ENCODE data around the gene MTMR8. TPM values are rescaled to one million over a fixed set of nuclear protein-coding genes. Genes with fewer than 3 reads are reported as not detected.
"Not testable (repeated sequence)": the region's sequence is repeated elsewhere in the genome, so short reads cannot be mapped to it uniquely, and the experiment has no call there.

Gene MTMR8
- total and polyA plus RNA-seq, 3 donors from 2014 or later: 0.47 to 3.0 (median 2.7) TPM

DNA sequence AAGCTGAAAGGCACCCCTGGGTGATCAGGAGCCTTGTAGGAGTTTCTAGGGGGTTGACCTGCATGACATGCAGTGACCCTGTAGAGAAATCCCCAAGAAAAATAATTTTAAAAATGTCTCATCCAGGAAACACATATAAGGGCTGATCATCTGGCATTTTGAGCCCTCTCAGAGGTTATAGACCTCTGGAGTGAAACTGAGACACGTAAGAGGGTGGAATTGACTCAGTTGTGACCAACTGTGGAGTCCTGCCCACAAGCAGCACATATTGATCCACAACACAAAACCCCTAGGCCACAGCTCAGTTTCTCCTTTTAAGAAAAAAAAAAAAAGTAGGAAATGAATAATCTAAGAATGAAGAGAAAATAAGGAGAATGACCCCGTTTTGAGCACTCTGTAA, 32.5 kb upstream of the MTMR8 start:
- 45 to 63% methylated on average over 2 of the region's 2 CpGs for WGBS, 2 donors
- DNase-seq: no peak
- Histone ChIP-seq H3K9me3 (no peaks in the 10 kb centered on the region), H3K36me3 (ENCODE audit: low read depth, missing control alignments) (no peaks in the 10 kb centered on the region), H3K27me3 (no peaks in the 10 kb centered on the region), H3K4me1 (no peaks in the 10 kb centered on the region), H3K4me3 (no peak overlapping the region), H3K27ac (no peak overlapping the region)
- intact Hi-C loops (cut with DNase I; ENCODE audit: low total_unique reads): no loop called here
- TF ChIP-seq, protein P1, sequence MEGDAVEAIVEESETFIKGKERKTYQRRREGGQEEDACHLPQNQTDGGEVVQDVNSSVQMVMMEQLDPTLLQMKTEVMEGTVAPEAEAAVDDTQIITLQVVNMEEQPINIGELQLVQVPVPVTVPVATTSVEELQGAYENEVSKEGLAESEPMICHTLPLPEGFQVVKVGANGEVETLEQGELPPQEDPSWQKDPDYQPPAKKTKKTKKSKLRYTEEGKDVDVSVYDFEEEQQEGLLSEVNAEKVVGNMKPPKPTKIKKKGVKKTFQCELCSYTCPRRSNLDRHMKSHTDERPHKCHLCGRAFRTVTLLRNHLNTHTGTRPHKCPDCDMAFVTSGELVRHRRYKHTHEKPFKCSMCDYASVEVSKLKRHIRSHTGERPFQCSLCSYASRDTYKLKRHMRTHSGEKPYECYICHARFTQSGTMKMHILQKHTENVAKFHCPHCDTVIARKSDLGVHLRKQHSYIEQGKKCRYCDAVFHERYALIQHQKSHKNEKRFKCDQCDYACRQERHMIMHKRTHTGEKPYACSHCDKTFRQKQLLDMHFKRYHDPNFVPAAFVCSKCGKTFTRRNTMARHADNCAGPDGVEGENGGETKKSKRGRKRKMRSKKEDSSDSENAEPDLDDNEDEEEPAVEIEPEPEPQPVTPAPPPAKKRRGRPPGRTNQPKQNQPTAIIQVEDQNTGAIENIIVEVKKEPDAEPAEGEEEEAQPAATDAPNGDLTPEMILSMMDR (IDR thresholded peaks at IDR 0.05): no peak

DNA sequence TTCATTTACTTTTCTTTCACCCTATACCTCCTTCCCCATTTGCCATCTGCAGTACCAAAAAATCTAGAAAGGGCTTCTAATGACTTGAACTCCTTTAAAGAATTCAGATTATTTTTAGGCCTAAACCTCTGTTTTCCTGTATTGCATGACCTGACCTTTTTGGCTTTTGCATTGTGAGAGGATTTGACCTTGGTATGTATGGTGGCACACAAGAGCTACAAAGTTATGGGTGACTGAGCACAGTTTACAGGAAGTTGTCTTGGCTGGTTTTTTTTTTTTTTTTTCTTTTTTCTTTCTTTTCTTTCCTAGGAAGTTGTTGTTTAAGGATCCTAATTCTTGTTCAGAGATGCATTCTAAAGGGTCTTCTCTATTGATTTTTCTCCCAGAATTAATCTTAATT, 32.0 kb upstream of the MTMR8 start:
- H3K4me3 ChIP-seq: no peak overlapping the region
- intact Hi-C loops (cut with DNase I; ENCODE audit: low total_unique reads): no loop called here
- H3K27ac ChIP-seq: no peak overlapping the region
- no peaks in the 10 kb centered on the region for H3K4me1 ChIP-seq
- H3K9me3 ChIP-seq: no peaks in the 10 kb centered on the region
- H3K27me3 ChIP-seq: no peaks in the 10 kb centered on the region
- TF ChIP-seq, protein P1 (IDR thresholded peaks at IDR 0.05): no peak
- no peak for TF ChIP-seq POLR2A (IDR thresholded peaks at IDR 0.05)
- no peak for DNase-seq
- H3K36me3 ChIP-seq (ENCODE audit: low read depth, missing control alignments): no peaks in the 10 kb centered on the region

DNA sequence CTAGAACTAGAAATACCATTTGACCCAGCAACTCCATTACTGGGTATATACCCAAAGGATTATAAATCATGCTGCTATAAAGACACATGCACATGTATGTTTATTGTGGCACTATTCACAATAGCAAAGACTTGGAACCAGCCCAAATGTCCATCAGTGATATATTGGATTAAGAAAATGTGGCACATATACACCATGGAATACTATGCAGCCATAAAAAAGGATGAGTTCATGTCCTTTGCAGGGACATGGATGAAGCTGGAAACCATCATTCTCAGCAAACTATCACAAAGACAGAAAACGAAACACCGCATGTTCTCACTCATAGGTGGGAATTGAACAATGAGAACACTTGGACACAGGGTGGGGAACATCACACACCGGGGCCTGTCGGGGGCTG, 14.5 kb upstream of the MTMR8 start:
- H3K9me3 ChIP-seq; H3K4me1 ChIP-seq; H3K27ac ChIP-seq; DNase-seq; H3K27me3 ChIP-seq; intact Hi-C loops (cut with DNase I; ENCODE audit: low total_unique reads); H3K4me3 ChIP-seq; H3K36me3 ChIP-seq (ENCODE audit: low read depth, missing control alignments): not testable (repeated sequence)
- WGBS, 2 donors: 82 to 94% methylated on average over 3 to 4 of the region's 4 CpGs

DNA sequence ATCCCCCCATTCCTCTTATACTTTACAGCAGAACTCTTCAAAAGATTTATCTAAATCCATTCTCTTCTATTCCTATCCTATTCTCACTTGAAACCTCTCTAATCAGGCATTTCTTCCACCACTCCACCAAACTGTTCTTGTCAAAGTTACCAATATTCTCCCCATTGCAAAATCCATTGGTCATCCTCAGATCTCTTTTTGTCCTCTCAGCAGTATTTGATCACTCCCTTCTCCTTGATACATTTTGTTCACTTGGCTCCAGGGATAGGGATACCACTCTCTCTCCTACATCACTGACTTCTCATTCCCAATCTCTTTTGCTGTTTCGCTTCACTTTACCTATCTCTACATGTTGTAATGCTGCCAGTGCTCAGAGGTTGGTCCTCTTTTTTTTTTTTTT, 2.8 kb upstream of the MTMR8 start:
- no peak for DNase-seq
- intact Hi-C loops (cut with DNase I; ENCODE audit: low total_unique reads): no loop called here
- Histone ChIP-seq H3K36me3 (ENCODE audit: low read depth, missing control alignments) (no peaks in the 10 kb centered on the region), H3K27me3 (no peaks in the 10 kb centered on the region), H3K9me3 (no peaks in the 10 kb centered on the region), H3K4me1 (no peaks in the 10 kb centered on the region), H3K4me3 (no peak overlapping the region), H3K27ac (no peak overlapping the region)
- 56% methylated on average over 1 of the region's 1 CpG; no CpG with 5 or more reads in 1 of the 2 donors for WGBS, 2 donors
- TF ChIP-seq POLR2A (IDR thresholded peaks at IDR 0.05): no peak

DNA sequence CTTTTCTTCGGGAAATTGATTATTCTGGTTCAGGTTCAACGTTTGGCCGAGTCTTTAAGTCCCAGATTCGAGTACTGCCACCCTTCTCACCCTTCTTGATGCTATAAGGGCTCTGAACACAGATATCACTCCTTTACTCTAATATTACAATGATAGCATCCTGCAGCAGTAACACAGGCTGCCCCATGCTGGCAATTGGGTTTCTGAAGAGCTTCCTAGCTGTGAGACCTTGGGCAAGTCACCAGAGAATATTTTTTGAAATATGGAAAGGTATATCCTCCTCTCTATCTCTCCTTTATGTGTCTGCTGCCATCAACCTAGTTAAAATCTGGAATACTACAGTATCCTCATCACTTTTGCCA, 297 bp upstream of the MTMR8 start:
- Histone ChIP-seq H3K27ac (no peak overlapping the region), H3K9me3 (no peaks in the 10 kb centered on the region), H3K36me3 (ENCODE audit: low read depth, missing control alignments) (no peaks in the 10 kb centered on the region), H3K4me1 (no peaks in the 10 kb centered on the region), H3K4me3 (peak overlapping the region; percentile 49 to 63), H3K27me3 (no peaks in the 10 kb centered on the region)
- TF ChIP-seq, protein P1 (IDR thresholded peaks at IDR 0.05): no peak
- no peak for TF ChIP-seq POLR2A (IDR thresholded peaks at IDR 0.05)
- WGBS, 2 donors: 0% methylated on average over 2 to 4 of the region's 4 CpGs
- intact Hi-C loops (cut with DNase I; ENCODE audit: low total_unique reads): no loop called here
- no peak for DNase-seq

DNA sequence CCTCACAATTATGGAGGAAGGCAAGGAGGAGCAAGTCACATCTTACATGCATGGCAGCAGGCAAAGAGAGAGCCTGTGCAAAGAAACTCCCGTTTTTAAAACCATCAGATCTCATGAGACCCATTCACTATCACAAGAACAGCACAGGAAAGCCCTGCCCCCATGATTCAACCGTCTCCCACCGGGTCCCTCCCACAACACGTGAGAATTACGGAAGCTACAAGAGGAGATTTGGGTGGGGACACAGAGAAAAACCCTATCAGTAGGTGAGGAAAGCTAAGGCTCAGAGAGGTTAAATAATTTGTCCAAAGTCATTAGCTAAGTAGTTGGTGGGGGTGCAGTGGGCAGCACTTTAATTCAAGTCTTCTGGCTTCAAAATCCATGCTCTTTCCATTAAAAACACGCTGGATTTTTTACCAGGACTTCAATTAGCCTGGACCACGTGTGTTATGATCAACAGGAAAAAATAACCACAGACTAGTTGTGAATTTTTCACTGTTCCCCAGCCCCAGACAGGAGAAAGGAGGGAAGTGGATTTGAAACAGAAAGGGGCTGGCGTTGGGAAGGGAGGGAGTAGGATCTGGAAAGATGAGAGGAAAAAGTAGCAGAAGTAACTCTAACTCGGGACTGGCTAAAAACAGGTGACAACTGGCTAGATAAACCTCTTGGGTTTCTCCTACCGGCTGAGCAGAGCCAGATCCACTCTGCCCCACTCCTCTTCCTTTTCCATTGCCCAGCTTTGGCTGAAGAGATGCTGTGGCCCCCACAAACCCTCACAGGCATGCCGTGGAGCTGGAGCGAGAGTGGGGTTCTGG, 986 bp downstream of the MTMR8 start:
- H3K27ac ChIP-seq: no peak overlapping the region
- intact Hi-C loops (cut with DNase I; ENCODE audit: low total_unique reads): no loop called here
- WGBS, 2 donors: 13 to 20% methylated on average over 9 to 12 of the region's 12 CpGs

More for the DNA sequence above, 986 bp downstream of the MTMR8 start:
- H3K36me3 ChIP-seq (ENCODE audit: low read depth, missing control alignments): no peaks in the 10 kb centered on the region
- no peaks in the 10 kb centered on the region for H3K4me1 ChIP-seq
- H3K4me3 ChIP-seq: peak overlapping the region in 1 of 2 donors; percentile 63
- TF ChIP-seq POLR2A (IDR thresholded peaks at IDR 0.05): no peak
- TF ChIP-seq, protein P1 (IDR thresholded peaks at IDR 0.05): no peak
- no peaks in the 10 kb centered on the region for H3K27me3 ChIP-seq
- H3K9me3 ChIP-seq: no peaks in the 10 kb centered on the region
- no peak for DNase-seq

All from testis (tissue), 3 donors.